Spleen (tissue), 7 donors: ENCODE results near the gene TPX2.

Experiments
- CTCF ChIP-seq, 11 experiments: fragments of 200-600 bp in 7 of 11; fragments of 450-650 bp in 4 of 11; sonication (generic) in 4 of 11; IDR thresholded peaks in 8 of 11; conservative IDR thresholded peaks in 3 of 11; 1 replicate in 7 of 11; 2 replicates in 4 of 11; pipeline versions ENCODE4 v1.4.0 to v1.8.0; 2016 to 2021; ENCODE audit warnings: antibody characterized with exemption in 11 of 11, inconsistent platforms in 4 of 11, mild to moderate bottlenecking in 1 of 11
- POLR2A ChIP-seq, 3 donors: fragments of 450-650 bp; IDR thresholded peaks; one replicate each; pipeline ENCODE4 v1.5.1; 2017; ENCODE audit warnings: antibody characterized with exemption in 3 of 3, mild to moderate bottlenecking in 1 of 3
- POLR2AphosphoS5 ChIP-seq, 3 donors: sonication (generic); formaldehyde crosslinking; IDR thresholded peaks; one replicate each; pipeline ENCODE4 v1.5.1; 2017; ENCODE audit warnings: antibody characterized with exemption in 3 of 3
- donor health status: DM: no; HTN: no; CAD: no; lungs with moderate emphysema.
- donor health status: DM: no; HTN: no; CAD: no.
- donor health status: DM: no; HTN: no; CAD: no.

GRCh38 chr20:31780839-31781238, 41.7 kb downstream of the TPX2 start:
- TF ChIP-seq CTCF (IDR thresholded peaks at IDR 0.05 in 8 of 11, conservative IDR thresholded peaks at IDR 0.05 in 3 of 11) (no peak), POLR2AphosphoS5 (IDR thresholded peaks at IDR 0.05) (no peak), POLR2A (IDR thresholded peaks at IDR 0.05) (no peak)
